HepG2 (cell line): ENCODE results near the gene TTLL1. TPM values are rescaled to one million over a fixed set of nuclear protein-coding genes. Genes with fewer than 3 reads are reported as not detected.
A peak's percentile ranks its signal among the peaks of the same experiment; 100 is the strongest.

Source experiments
- ATAC-seq: fragments of 200-7000 bp; cut with Tn5 transposase; 3 replicates; pipeline ENCODE4 v1.9.1; 2020; ENCODE audit warnings: mild to moderate bottlenecking, moderate library complexity
- BruUV-seq: library from RNA; stranded (reverse); fragments of 400-500 nt; replicated peaks from 2 replicates; lab custom pipeline; 2021; lab: Mats Ljungman, UMichigan
- CTCF ChIA-PET: fragments of 300-600 bp; formaldehyde crosslinking; extraction: SDS; loops from one replicate; lab custom pipeline; 2021; ENCODE audit warnings: low total read pairs, inconsistent platforms, low intra/inter-chr PET ratio; lab: Yijun Ruan, JAX
- POLR2A ChIA-PET: fragments of 350-600 bp; sonication (Branson Sonifier 250); formaldehyde crosslinking; loops from one replicate; lab custom pipeline; 2020; ENCODE audit warnings: antibody characterized with exemption, inconsistent platforms; lab: Yijun Ruan, JAX
- DNase-seq: peaks from one replicate; pipeline ENCODE4 v3.0.0-alpha.2; 2015; ENCODE audit warnings: low spot score
- FAIRE-seq: peaks from 3 replicates; lab custom pipeline; 2011; peaks lifted over from hg19 to GRCh38; lab: Jason Lieb, UNC
- H2AFZ ChIP-seq: one replicate; pipeline ENCODE4 v1.6.1; 2011; ENCODE audit warnings: low read length, inconsistent platforms
- H3K27ac ChIP-seq: fragments of 300-600 bp; 3 replicates; pipeline ENCODE4 v1.8.0; 2011; ENCODE audit warnings: mixed run types, mild to moderate bottlenecking, mixed read lengths, low read length, inconsistent platforms; ENCODE audit not compliant: insufficient read depth; ENCODE audit errors: extremely low read length
- H3K27me3 ChIP-seq, 2 experiments: fragments of 200-600 bp in 1 of 2; 2 replicates in 1 of 2; 3 replicates in 1 of 2; pipeline versions ENCODE4 v1.6.0 to v1.8.0; 2011; ENCODE audit warnings: low read length in 2 of 2, mild to moderate bottlenecking in 2 of 2, moderate library complexity in 2 of 2, inconsistent platforms in 1 of 2; ENCODE audit not compliant: insufficient read depth in 2 of 2, control insufficient read depth in 1 of 2
- H3K36me3 ChIP-seq, 2 experiments: fragments of 200-600 bp in 1 of 2; replicated peaks in 1 of 2; 2 replicates in 1 of 2; 3 replicates in 1 of 2; pipeline versions ENCODE4 v1.5.1 to v1.8.0; 2011; ENCODE audit warnings: low read length in 2 of 2, inconsistent platforms in 1 of 2; ENCODE audit not compliant: insufficient read depth in 2 of 2, control insufficient read depth in 1 of 2
- H3K4me1 ChIP-seq: 2 replicates; pipeline ENCODE4 v1.5.1; 2012; ENCODE audit warnings: low read length, inconsistent platforms; ENCODE audit not compliant: insufficient read depth
- H3K4me2 ChIP-seq: 2 replicates; pipeline ENCODE4 v1.6.0; 2011; ENCODE audit warnings: low read depth, low read length, inconsistent platforms
- H3K4me3 ChIP-seq, 3 experiments: fragments of 200-600 bp in 1 of 3; sonication (generic), shearing (Covaris generic) in 1 of 3; replicated peaks in 1 of 3; 2 replicates each; pipeline ENCODE4 v1.5.1; 2011 to 2016; ENCODE audit warnings: low read length in 3 of 3, inconsistent platforms in 2 of 3, low read depth in 2 of 3, mild to moderate bottlenecking in 2 of 3, control low read depth in 1 of 3, mixed read lengths in 1 of 3; ENCODE audit not compliant: insufficient read depth in 1 of 3
- H3K79me2 ChIP-seq: one replicate; pipeline ENCODE4 v1.6.1; 2011; ENCODE audit warnings: low read length, inconsistent platforms; ENCODE audit not compliant: insufficient read depth
- H3K9ac ChIP-seq: 2 replicates; pipeline ENCODE4 v1.6.0; 2011; ENCODE audit warnings: mild to moderate bottlenecking, low read depth, low read length, inconsistent platforms; ENCODE audit not compliant: insufficient read depth
- H3K9me3 ChIP-seq: 2 replicates; pipeline ENCODE4 v1.5.1; 2012; ENCODE audit warnings: mild to moderate bottlenecking, low read length
- H4K20me1 ChIP-seq: 2 replicates; pipeline ENCODE4 v1.6.0; 2011; ENCODE audit warnings: inconsistent platforms, mild to moderate bottlenecking, low read length, moderate library complexity; ENCODE audit not compliant: insufficient read depth
- ATF7 ChIP-seq, 2 experiments: fragments of 450-650 bp in 1 of 2; sonication (generic) in 1 of 2; formaldehyde crosslinking in 1 of 2; IDR thresholded peaks; 2 replicates each; pipeline versions ENCODE4 v1.4.0 to v1.6.1; 2016 to 2020; ENCODE audit warnings: antibody characterized with exemption in 1 of 2, mild to moderate bottlenecking in 1 of 2, missing genetic modification reagents in 1 of 2
- BCLAF1 ChIP-seq: fragments of 450-650 bp; IDR thresholded peaks from 2 replicates; pipeline ENCODE4 v1.6.1; 2017; ENCODE audit warnings: mild to moderate bottlenecking
- BHLHE40 ChIP-seq: IDR thresholded peaks from 2 replicates; pipeline ENCODE4 v1.6.1; 2011; ENCODE audit warnings: low read length, improper control_type of control experiment
- CBFB ChIP-seq: sonication (generic); formaldehyde crosslinking; IDR thresholded peaks from 2 replicates; pipeline ENCODE4 v1.4.0; 2020; ENCODE audit warnings: missing genetic modification reagents
- HDAC2 ChIP-seq: sonication (generic); formaldehyde crosslinking; IDR thresholded peaks from 2 replicates; pipeline ENCODE4 v1.4.0; 2020; ENCODE audit warnings: missing genetic modification reagents
- HOXA5 ChIP-seq: sonication (generic); formaldehyde crosslinking; IDR thresholded peaks from 2 replicates; pipeline ENCODE4 v1.4.0; 2020; ENCODE audit warnings: missing genetic modification reagents
- KDM1A ChIP-seq: IDR thresholded peaks from 2 replicates; pipeline ENCODE4 v1.6.1; 2016; ENCODE audit warnings: missing compliant biosample characterization
- KLF9 ChIP-seq: IDR thresholded peaks from 2 replicates; pipeline ENCODE4 v1.6.1; 2016; ENCODE audit warnings: low read depth
- KMT2A ChIP-seq: sonication (generic); formaldehyde crosslinking; IDR thresholded peaks from 2 replicates; pipeline ENCODE4 v1.4.0; 2020; ENCODE audit warnings: missing genetic modification reagents
- MED1 ChIP-seq: sonication (generic); formaldehyde crosslinking; IDR thresholded peaks from 2 replicates; pipeline ENCODE4 v1.4.0; 2020; ENCODE audit warnings: missing genetic modification reagents
- MTF1 ChIP-seq: sonication (generic); formaldehyde crosslinking; IDR thresholded peaks from 2 replicates; pipeline ENCODE4 v1.5.0; 2020; ENCODE audit warnings: missing genetic modification reagents
- NR2F6 ChIP-seq, 2 experiments: IDR thresholded peaks; 2 replicates each; pipeline ENCODE4 v1.6.1; 2016; ENCODE audit warnings: antibody characterized with exemption in 1 of 2, mild to moderate bottlenecking in 1 of 2
- RBAK ChIP-seq: sonication (generic); formaldehyde crosslinking; IDR thresholded peaks from 2 replicates; pipeline ENCODE4 v1.5.1; 2020; ENCODE audit warnings: mild to moderate bottlenecking, missing genetic modification reagents
- TAF1 ChIP-seq: sonication (generic); formaldehyde crosslinking; IDR thresholded peaks from 2 replicates; pipeline ENCODE4 v1.4.0; 2020; ENCODE audit warnings: missing genetic modification reagents
- ZNF136 ChIP-seq: sonication (generic); formaldehyde crosslinking; IDR thresholded peaks from 2 replicates; pipeline ENCODE4 v1.8.1; 2022; ENCODE audit warnings: low read depth, mild to moderate bottlenecking, moderate library complexity, missing genetic modification reagents
- ZNF225 ChIP-seq: sonication (generic); formaldehyde crosslinking; IDR thresholded peaks from 2 replicates; pipeline ENCODE4 v1.4.0; 2020; ENCODE audit warnings: mild to moderate bottlenecking, missing genetic modification reagents
- ZNF232 ChIP-seq: sonication (generic); formaldehyde crosslinking; IDR thresholded peaks from 2 replicates; pipeline ENCODE4 v1.4.0; 2020; ENCODE audit warnings: missing genetic modification reagents, borderline replicate concordance
- ZNF331 ChIP-seq: sonication (generic); formaldehyde crosslinking; IDR thresholded peaks from 2 replicates; pipeline ENCODE4 v1.4.0; 2020; ENCODE audit warnings: missing genetic modification reagents
- ZNF460 ChIP-seq: sonication (generic); formaldehyde crosslinking; IDR thresholded peaks from 2 replicates; pipeline ENCODE4 v1.5.1; 2020; ENCODE audit warnings: missing genetic modification reagents, mild to moderate bottlenecking, borderline replicate concordance
- ZNF567 ChIP-seq: sonication (generic); formaldehyde crosslinking; IDR thresholded peaks from 2 replicates; pipeline ENCODE4 v1.8.1; 2023; ENCODE audit warnings: mild to moderate bottlenecking, missing genetic modification reagents, borderline replicate concordance
- ZNF639 ChIP-seq: conservative IDR thresholded peaks from 2 replicates; pipeline ENCODE4 v1.6.1; 2018; ENCODE audit warnings: missing genetic modification reagents
- ZNF790 ChIP-seq: sonication (generic); formaldehyde crosslinking; IDR thresholded peaks from 2 replicates; pipeline ENCODE4 v1.8.0; 2022; ENCODE audit warnings: missing genetic modification reagents, mild to moderate bottlenecking, borderline replicate concordance
- ZSCAN21 ChIP-seq: sonication (generic); formaldehyde crosslinking; IDR thresholded peaks from 2 replicates; pipeline ENCODE4 v1.8.0; 2022; ENCODE audit warnings: mild to moderate bottlenecking, missing genetic modification reagents, moderate library complexity, borderline replicate concordance
- WGBS: methylation state at CpG from one replicate; pipeline ENCODE4 v1.1.6; 2017; ENCODE audit warnings: low lambda C conversion rate; 5-methylcytosine and 5-hydroxymethylcytosine counted together
- in situ Hi-C: cut with HindIII; loops from 2 replicates; pipeline ENCODE4 v1.10.0; 2017; ENCODE audit warnings: low pct_unique_long_range_greater_than_20kb; ENCODE audit not compliant: extremely low pct_ligation_motif_present
- intact Hi-C: fragments of 100-400 bp; cut with micrococcal nuclease; formaldehyde crosslinking; loops from one replicate; pipeline ENCODE4 v1.10.0; 2022; ENCODE audit not compliant: unreplicated experiment
- polyA plus RNA-seq, 8 experiments: library from polyadenylated mRNA; depleted of rRNA in 3 of 8; stranded (reverse) in 7 of 8; unstranded in 1 of 8; fragments of >200 nt; fragmentation: Illumina TruSeq in 4 of 8; extraction: Trizol in 4 of 8; gene quantifications; 2 replicates each; pipeline versions ENCODE4 v1.2.1 to v1.2.3, GENCODE V29; 2011 to 2016; ENCODE audit warnings: low read depth in 4 of 8, missing spikeins in 1 of 8, mixed read lengths in 1 of 8; ENCODE audit not compliant: insufficient read depth in 1 of 8
- total RNA-seq, 5 experiments: library from RNA; depleted of rRNA; stranded (reverse); fragments of >200 nt; fragmentation: Illumina TruSeq; extraction: Trizol; gene quantifications; 2 replicates each; pipeline ENCODE4 v1.2.3, GENCODE V29; 2016; ENCODE audit warnings: low read depth in 1 of 5

The TTLL1 gene
- total and polyA plus RNA-seq, 2 of the 13 experiments (the other 11 are each of a cell fraction or from before 2014, with no cell fraction given), result 1.6 to 5.3 TPM

GRCh38 chr22:43079742-43080141 lies 9.4 kb downstream of the TTLL1 start (continued):
- TF ChIP-seq MTF1 (CRISPR knock-in tag), result no peak
- TF ChIP-seq ATF7 (IDR thresholded peaks at IDR 0.05), result peak; percentile 52
- no peak for TF ChIP-seq ATF7 (CRISPR knock-in tag; IDR thresholded peaks at IDR 0.05)
- TF ChIP-seq CBFB (CRISPR knock-in tag), result no peak

GRCh38 chr22:43078522-43078921 lies 10.7 kb downstream of the TTLL1 start:
- Histone ChIP-seq H3K79me2 (no peaks in the 10 kb centered on the region), H4K20me1 (no peaks in the 10 kb centered on the region), H3K36me3 (no peaks in the 10 kb centered on the region), H3K9me3 (no peaks in the 10 kb centered on the region), H2AFZ (no peak overlapping the region), H3K27me3 (no peaks in the 10 kb centered on the region), H3K4me3 (peak overlapping the region in 1 of 3 experiments; percentile 21; a peak in 1 of 6 replicates), H3K4me1 (peaks cover 44% of the 10 kb centered on the region), H3K9ac (no peak overlapping the region), H3K4me2 (peak overlapping the region; percentile 56; the same call in 1 of the 2 replicates), H3K27ac (no peak overlapping the region)
- FAIRE-seq (peak; percentile 93), ATAC-seq (peak; percentile 93), DNase-seq (peak; percentile 83)
- in situ Hi-C loops, result no loop called here
- ChIA-PET CTCF (no interaction called here), POLR2A (interaction anchor here (0.6 to 1.7 kb wide), 5 partner anchors 12 to 85 kb away, joined by 3 to 4 read pairs (median 3); partner anchors contain the start of gene PACSIN2)
- intact Hi-C loops, result no loop called here
- BruUV-seq, result no TSS peak
- WGBS, result 0% methylated on average over 6 of the region's 12 CpGs
- TF ChIP-seq ZNF225 (CRISPR knock-in tag) (no peak), KDM1A (peak; percentile 58; the same call in 1 of the 2 replicates), NR2F6 (IDR thresholded peaks at IDR 0.05) (peak; percentile 96), NR2F6 (CRISPR knock-in tag; IDR thresholded peaks at IDR 0.05) (peak; percentile 98), ZNF790 (no peak), ZSCAN21 (CRISPR knock-in tag) (no peak), MED1 (CRISPR knock-in tag) (0 out of 2 replicates have a peak, but pooled peaks have one; percentile 33), ZNF460 (no peak), ZNF639 (CRISPR knock-in tag) (no peak), ZNF232 (CRISPR knock-in tag) (no peak), HDAC2 (CRISPR knock-in tag) (peak; percentile 66), BHLHE40 (peak; percentile 21; the same call in 1 of the 2 replicates), HOXA5 (CRISPR knock-in tag) (no peak), RBAK (CRISPR knock-in tag) (no peak), ZNF567 (CRISPR knock-in tag) (no peak), BCLAF1 (no peak), ZNF331 (CRISPR knock-in tag) (0 out of 2 replicates have a peak, but pooled peaks have one; percentile 28), TAF1 (CRISPR knock-in tag) (no peak), KLF9 (no peak), KMT2A (CRISPR knock-in tag) (no peak), ZNF136 (CRISPR knock-in tag) (no peak)
